ENCODE results near the gene FAM204A.
A peak's percentile ranks its signal among the peaks of the same experiment; 100 is the strongest.

The FAM204A gene

GRCh38 chr10:118307220-118307619 lies 34.9 kb downstream of the FAM204A start:
- TF ChIP-seq CTCF (IDR thresholded peaks at IDR 0.05; ENCODE audit: control insufficient read depth, extremely low read depth, insufficient read depth), result no peak
- DNase-seq (ENCODE audit: low read depth), result no peak
- no peak overlapping the region for H3K4me3 ChIP-seq (ENCODE audit: low read depth, low read length)

- H3K4me3 ChIP-seq (ENCODE audit: low read depth, low read length), result no peak overlapping the region
- DNase-seq (ENCODE audit: low read depth), result peak; percentile 41
- TF ChIP-seq CTCF (IDR thresholded peaks at IDR 0.05; ENCODE audit: control insufficient read depth, extremely low read depth, insufficient read depth), result no peak
Observed at GRCh38 chr10:118305730-118306129, 36.4 kb downstream of the FAM204A start.

- H3K4me3 ChIP-seq (ENCODE audit: low read depth, low read length), result no peak overlapping the region
- DNase-seq (ENCODE audit: low read depth), result no peak
- no peak for TF ChIP-seq CTCF (IDR thresholded peaks at IDR 0.05; ENCODE audit: control insufficient read depth, extremely low read depth, insufficient read depth)
Observed at GRCh38 chr10:118304521-118304920, 37.6 kb downstream of the FAM204A start.

GRCh38 chr10:118301211-118301610 lies 40.9 kb downstream of the FAM204A start:
- no peak for TF ChIP-seq CTCF (IDR thresholded peaks at IDR 0.05; ENCODE audit: control insufficient read depth, extremely low read depth, insufficient read depth)
- no peak overlapping the region for H3K4me3 ChIP-seq (ENCODE audit: low read depth, low read length)
- DNase-seq (ENCODE audit: low read depth), result no peak

- peak; percentile 21 for DNase-seq (ENCODE audit: low read depth)
- no peak for TF ChIP-seq CTCF (IDR thresholded peaks at IDR 0.05; ENCODE audit: control insufficient read depth, extremely low read depth, insufficient read depth)
- no peak overlapping the region for H3K4me3 ChIP-seq (ENCODE audit: low read depth, low read length)
Observed at GRCh38 chr10:118300320-118300719, 41.8 kb downstream of the FAM204A start.

GRCh38 chr10:118298787-118299186 lies 43.3 kb downstream of the FAM204A start:
- H3K4me3 ChIP-seq (ENCODE audit: low read depth, low read length), result no peak overlapping the region
- DNase-seq (ENCODE audit: low read depth), result no peak
- TF ChIP-seq CTCF (IDR thresholded peaks at IDR 0.05; ENCODE audit: control insufficient read depth, extremely low read depth, insufficient read depth), result no peak

- no peak for TF ChIP-seq CTCF (IDR thresholded peaks at IDR 0.05; ENCODE audit: control insufficient read depth, extremely low read depth, insufficient read depth)
- H3K4me3 ChIP-seq (ENCODE audit: low read depth, low read length), result no peak overlapping the region
- DNase-seq (ENCODE audit: low read depth), result no peak
Observed at GRCh38 chr10:118291122-118291521, 51.0 kb downstream of the FAM204A start.

Data from LNCaP clone FGC (cell line).